SU-DHL-6 (cell line): Measurements from ENCODE around the gene KAZN.

Source experiments
- H2AFZ ChIP-seq: fragments of 200-600 bp; sonication (generic); 2 replicates; pipeline ENCODE4 v1.6.1; 2014; ENCODE audit warnings: low read depth, mild to moderate bottlenecking, moderate library complexity, mixed read lengths, antibody characterized with exemption, low read length; ENCODE audit not compliant: severe bottlenecking
- H3F3A ChIP-seq: fragments of 200-600 bp; shearing (Covaris generic); 2 replicates; pipeline ENCODE4 v1.6.0; 2016; ENCODE audit warnings: antibody characterized with exemption, mild to moderate bottlenecking; ENCODE audit not compliant: insufficient read depth
- H3K27ac ChIP-seq: fragments of 200-600 bp; sonication (generic); 2 replicates; pipeline ENCODE4 v1.5.1; 2016; ENCODE audit warnings: low read depth, mild to moderate bottlenecking, low read length, moderate library complexity, mixed read lengths
- H3K27me3 ChIP-seq: fragments of 200-600 bp; sonication (generic), shearing (Covaris generic); 2 replicates; pipeline ENCODE4 v1.6.0; 2014; ENCODE audit warnings: mild to moderate bottlenecking, low read length
- H3K36me3 ChIP-seq: fragments of 200-600 bp; sonication (generic); 2 replicates; pipeline ENCODE4 v1.6.1; 2014; ENCODE audit warnings: mild to moderate bottlenecking, low read length, mixed read lengths
- H3K4me2 ChIP-seq: fragments of 300-600, 200-600 bp; shearing (Covaris generic), sonication (generic); 2 replicates; pipeline ENCODE4 v1.6.0; 2014; ENCODE audit warnings: low read length, low read depth, mild to moderate bottlenecking; ENCODE audit not compliant: poor library complexity, severe bottlenecking
- H3K4me3 ChIP-seq: fragments of 200-600 bp; sonication (generic); 2 replicates; pipeline ENCODE4 v1.5.1; 2014; ENCODE audit warnings: antibody characterized with exemption, low read length, mild to moderate bottlenecking, mixed read lengths; ENCODE audit not compliant: insufficient read depth, poor library complexity, severe bottlenecking
- H3K79me2 ChIP-seq: fragments of 200-600 bp; sonication (generic); 2 replicates; pipeline ENCODE4 v1.6.1; 2014; ENCODE audit warnings: mild to moderate bottlenecking, low read length, moderate library complexity; ENCODE audit not compliant: insufficient read depth
- H3K9ac ChIP-seq: fragments of 200-600 bp; sonication (generic); 2 replicates; pipeline ENCODE4 v1.7.0; 2014; ENCODE audit warnings: mild to moderate bottlenecking, low read length
- H3K9me2 ChIP-seq: fragments of 200-600 bp; sonication (generic); replicated peaks from 2 replicates; pipeline ENCODE4 v1.6.1; 2014; ENCODE audit warnings: low read length; ENCODE audit not compliant: insufficient read depth
- H3K9me3 ChIP-seq: fragments of 200-600 bp; sonication (generic); 2 replicates; pipeline ENCODE4 v1.6.1; 2014; ENCODE audit warnings: low read length, mixed read lengths; ENCODE audit not compliant: insufficient read depth
- H4K20me1 ChIP-seq: fragments of 200-600 bp; sonication (generic); 2 replicates; pipeline ENCODE4 v1.6.1; 2014; ENCODE audit warnings: low read depth, mild to moderate bottlenecking, antibody characterized with exemption, low read length, moderate library complexity, mixed read lengths
- EZH2phosphoT487 ChIP-seq: fragments of 200-600 bp; sonication (generic), shearing (Covaris generic); conservative IDR thresholded peaks from 2 replicates; pipeline ENCODE4 v1.6.1; 2018; ENCODE audit warnings: mild to moderate bottlenecking, antibody characterized with exemption, low read length, moderate library complexity, mixed read lengths
- TF ChIP-seq, protein P1 (sequence below): fragments of 200-600 bp; sonication (generic); IDR thresholded peaks from one replicate; pipeline ENCODE4 v1.5.1; 2017; ENCODE audit warnings: antibody characterized with exemption, mild to moderate bottlenecking, low read length, moderate library complexity; ENCODE audit not compliant: insufficient read depth, poor library complexity, severe bottlenecking

The KAZN gene

DNA sequence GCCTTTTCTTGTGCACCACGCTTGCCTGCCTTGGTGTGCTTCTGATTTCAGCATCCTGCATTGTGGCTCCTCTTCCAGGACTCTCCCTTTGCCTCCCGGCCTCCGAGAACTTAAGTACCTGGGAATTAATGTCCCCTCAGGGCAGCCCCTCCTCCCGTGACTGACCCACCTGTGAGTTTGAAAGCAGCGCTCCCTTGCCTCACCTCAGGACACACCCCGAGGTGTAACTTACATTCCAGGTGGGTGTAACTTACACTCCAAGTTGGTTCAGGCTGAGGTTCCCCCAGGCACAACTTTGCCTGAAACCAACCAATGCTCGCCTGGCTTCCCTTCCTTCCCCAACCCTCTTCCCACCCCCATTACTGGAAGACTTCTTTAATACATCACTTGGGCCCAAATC is 161.4 kb downstream of the KAZN start:
- Histone ChIP-seq H3K79me2 (no peaks in the 10 kb centered on the region), H3K27ac (no peak overlapping the region), H3F3A (no peaks in the 10 kb centered on the region), H2AFZ (no peak overlapping the region), H3K4me3 (no peak overlapping the region), H3K9ac (no peak overlapping the region), H3K4me2 (no peak overlapping the region), H4K20me1 (no peaks in the 10 kb centered on the region), H3K36me3 (no peaks in the 10 kb centered on the region), H3K9me3 (no peaks in the 10 kb centered on the region), H3K9me2 (no peaks in the 10 kb centered on the region), H3K27me3 (0 out of 2 replicates have a peak, but pooled peaks cover 3% of the 10 kb centered on the region)
- TF ChIP-seq, protein P1, sequence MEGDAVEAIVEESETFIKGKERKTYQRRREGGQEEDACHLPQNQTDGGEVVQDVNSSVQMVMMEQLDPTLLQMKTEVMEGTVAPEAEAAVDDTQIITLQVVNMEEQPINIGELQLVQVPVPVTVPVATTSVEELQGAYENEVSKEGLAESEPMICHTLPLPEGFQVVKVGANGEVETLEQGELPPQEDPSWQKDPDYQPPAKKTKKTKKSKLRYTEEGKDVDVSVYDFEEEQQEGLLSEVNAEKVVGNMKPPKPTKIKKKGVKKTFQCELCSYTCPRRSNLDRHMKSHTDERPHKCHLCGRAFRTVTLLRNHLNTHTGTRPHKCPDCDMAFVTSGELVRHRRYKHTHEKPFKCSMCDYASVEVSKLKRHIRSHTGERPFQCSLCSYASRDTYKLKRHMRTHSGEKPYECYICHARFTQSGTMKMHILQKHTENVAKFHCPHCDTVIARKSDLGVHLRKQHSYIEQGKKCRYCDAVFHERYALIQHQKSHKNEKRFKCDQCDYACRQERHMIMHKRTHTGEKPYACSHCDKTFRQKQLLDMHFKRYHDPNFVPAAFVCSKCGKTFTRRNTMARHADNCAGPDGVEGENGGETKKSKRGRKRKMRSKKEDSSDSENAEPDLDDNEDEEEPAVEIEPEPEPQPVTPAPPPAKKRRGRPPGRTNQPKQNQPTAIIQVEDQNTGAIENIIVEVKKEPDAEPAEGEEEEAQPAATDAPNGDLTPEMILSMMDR = no peak
- no peak for TF ChIP-seq EZH2phosphoT487

DNA sequence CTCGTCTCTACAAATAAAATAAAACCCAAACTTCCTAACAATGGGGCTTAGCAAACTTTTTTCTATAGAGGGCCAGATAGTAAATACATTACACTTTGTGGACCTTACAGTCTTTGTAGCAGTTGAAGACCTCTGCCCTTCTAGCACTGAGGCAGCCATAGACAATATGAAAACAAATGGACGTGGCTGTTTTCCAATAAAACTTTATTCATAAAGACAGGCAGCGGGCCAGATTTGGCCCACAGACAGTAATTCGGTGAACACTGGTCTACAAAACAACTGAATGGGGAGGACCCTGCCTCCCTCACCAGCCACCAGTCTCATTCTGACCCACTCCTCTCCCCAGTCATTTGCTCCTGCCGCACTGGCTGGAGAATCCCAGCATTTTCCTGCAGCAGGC is 162.3 kb downstream of the KAZN start:
- H4K20me1 ChIP-seq = no peaks in the 10 kb centered on the region
- TF ChIP-seq, protein P1 = no peak
- TF ChIP-seq EZH2phosphoT487 = no peak
- no peak overlapping the region for H3K9ac ChIP-seq
- no peak overlapping the region for H3K4me2 ChIP-seq
- H3K9me3 ChIP-seq = no peaks in the 10 kb centered on the region
- H3K36me3 ChIP-seq = no peaks in the 10 kb centered on the region
- no peaks in the 10 kb centered on the region for H3K79me2 ChIP-seq
- no peaks in the 10 kb centered on the region for H3K9me2 ChIP-seq
- no peak overlapping the region for H3K4me3 ChIP-seq
- H2AFZ ChIP-seq = no peak overlapping the region
- H3F3A ChIP-seq = no peaks in the 10 kb centered on the region
- no peak overlapping the region for H3K27ac ChIP-seq
- 0 out of 2 replicates have a peak, but pooled peaks cover 3% of the 10 kb centered on the region for H3K27me3 ChIP-seq

DNA sequence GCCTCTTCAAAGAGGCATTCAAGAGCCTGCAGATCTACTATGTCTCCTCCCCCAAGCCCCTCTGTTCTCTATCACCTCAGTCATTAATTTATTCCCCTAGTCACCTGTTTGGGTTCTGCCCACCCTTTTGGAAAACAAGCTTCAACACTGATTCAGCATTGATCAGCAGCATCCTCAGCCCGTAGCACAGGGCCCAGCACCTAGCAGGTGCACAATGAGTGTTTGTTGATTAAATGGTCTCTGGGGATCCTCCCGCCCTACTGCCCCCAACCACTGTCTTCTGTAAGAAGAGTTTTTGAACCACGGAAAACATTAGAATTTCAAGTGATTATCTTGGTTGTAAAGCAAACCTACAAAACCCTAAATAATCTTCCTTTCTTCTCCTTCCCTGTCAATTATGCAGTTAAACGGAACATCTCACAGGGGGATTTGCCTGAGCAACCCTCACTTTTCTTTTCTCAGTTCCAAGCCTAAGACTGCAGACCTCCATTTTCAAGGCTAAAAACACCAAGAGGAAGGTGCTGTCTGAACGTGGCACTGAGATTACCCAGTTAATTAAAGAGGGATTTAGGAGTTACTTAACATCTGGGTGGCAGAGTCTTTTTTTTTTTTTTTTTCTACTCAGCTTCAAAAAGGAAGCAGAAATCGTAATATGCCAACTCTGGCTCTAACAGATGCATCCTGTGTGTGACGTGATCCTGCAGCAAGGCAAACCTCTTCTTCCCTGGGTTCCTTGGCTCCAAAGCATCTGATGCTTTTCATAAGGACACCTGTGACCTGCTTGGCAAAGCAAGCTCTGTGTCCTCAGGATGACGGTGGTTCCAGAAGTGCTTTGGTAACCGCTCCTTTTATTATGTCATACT is 163.0 kb downstream of the KAZN start:
- Histone ChIP-seq H3K27ac (no peak overlapping the region), H3K9me3 (no peaks in the 10 kb centered on the region), H3K4me2 (no peak overlapping the region), H3F3A (no peaks in the 10 kb centered on the region), H3K4me3 (no peak overlapping the region), H2AFZ (no peak overlapping the region), H3K9me2 (no peaks in the 10 kb centered on the region), H3K36me3 (no peaks in the 10 kb centered on the region), H3K79me2 (no peaks in the 10 kb centered on the region), H3K27me3 (0 out of 2 replicates have a peak, but pooled peaks cover 3% of the 10 kb centered on the region), H4K20me1 (no peaks in the 10 kb centered on the region), H3K9ac (no peak overlapping the region)
- TF ChIP-seq, protein P1 = no peak
- TF ChIP-seq EZH2phosphoT487 = no peak
